Embryonic facial prominence (tissue), 1 donor: ENCODE data around the gene CYLD.

Experiments used
- DNase-seq: peaks from one replicate; pipeline ENCODE4 v3.0.0-alpha.2; 2016; ENCODE audit errors: extremely low spot score

CYLD gene

GRCh38 chr16:50781043-50781442, 39.2 kb downstream of the CYLD start:
- DNase-seq, result no peak

GRCh38 chr16:50781518-50781917, 39.6 kb downstream of the CYLD start:
- no peak for DNase-seq

GRCh38 chr16:50789757-50790156, 47.9 kb downstream of the CYLD start:
- no peak for DNase-seq

GRCh38 chr16:50791522-50791921, 49.6 kb downstream of the CYLD start:
- DNase-seq, result no peak

- DNase-seq, result no peak
These were observed 54.9 kb downstream of the CYLD start for GRCh38 chr16:50796829-50797228.

- DNase-seq, result no peak
These were observed 55.6 kb downstream of the CYLD start for GRCh38 chr16:50797456-50797855.

- no peak for DNase-seq
These were observed 58.2 kb downstream of the CYLD start for GRCh38 chr16:50800074-50800473.

- no peak for DNase-seq
These were observed 59.1 kb downstream of the CYLD start for GRCh38 chr16:50801036-50801435.

GRCh38 chr16:50802000-50802399, 60.1 kb downstream of the CYLD start:
- no peak for DNase-seq

- no peak for DNase-seq
These were observed 61.1 kb downstream of the CYLD start for GRCh38 chr16:50802961-50803360.

- DNase-seq, result no peak
These were observed 62.5 kb downstream of the CYLD start for GRCh38 chr16:50804290-50804907.

- DNase-seq, result peak; percentile 87
These were observed 64.5 kb downstream of the CYLD start for GRCh38 chr16:50806099-50807062.

- no peak for DNase-seq
These were observed 67.1 kb downstream of the CYLD start for GRCh38 chr16:50808929-50809538.

GRCh38 chr16:50809561-50809960, 67.7 kb downstream of the CYLD start:
- no peak for DNase-seq

GRCh38 chr16:50810241-50810965, 68.5 kb downstream of the CYLD start:
- no peak for DNase-seq

GRCh38 chr16:50812046-50812445, 70.2 kb downstream of the CYLD start:
- DNase-seq, result no peak

- no peak for DNase-seq
These were observed 71.1 kb downstream of the CYLD start for GRCh38 chr16:50812876-50813466.

GRCh38 chr16:50814052-50814451, 72.2 kb downstream of the CYLD start:
- no peak for DNase-seq

- no peak for DNase-seq
These were observed 72.7 kb downstream of the CYLD start for GRCh38 chr16:50814541-50814940.

GRCh38 chr16:50815382-50815781, 73.5 kb downstream of the CYLD start:
- DNase-seq, result no peak

GRCh38 chr16:50816901-50817555, 75.1 kb downstream of the CYLD start:
- DNase-seq, result no peak
